ENCODE results near the gene CYLD. TPM values are rescaled to one million over a fixed set of nuclear protein-coding genes. Genes with fewer than 3 reads are reported as not detected.

The CYLD gene
- polyA plus RNA-seq, 1 donor (not counting 4 experiments of a cell fraction or from before 2014, with no cell fraction given), result 24.7 TPM

DNA sequence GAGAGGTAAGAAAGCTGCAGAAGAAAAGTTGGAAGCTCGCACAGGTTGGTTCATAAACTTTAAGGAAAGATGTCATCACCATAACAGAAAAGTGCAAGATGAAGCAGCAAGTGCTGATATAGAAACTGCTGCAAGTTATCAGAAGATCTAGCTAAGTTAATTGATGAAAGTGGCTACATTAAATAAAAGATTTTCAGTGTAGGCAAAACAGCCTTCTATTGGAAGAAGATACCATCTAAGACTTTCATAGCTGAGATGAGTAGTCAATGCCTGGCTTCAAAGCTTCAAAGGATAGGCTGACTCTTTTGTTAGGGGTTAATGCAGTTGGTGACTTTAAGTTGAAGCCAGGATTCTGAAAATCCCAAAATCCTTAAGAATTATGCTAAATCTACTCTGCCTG lies 24.0 kb downstream of the CYLD start:
- peaks cover 18% of the 10 kb centered on the region for H3K4me1 ChIP-seq (ENCODE audit: control insufficient read depth, extremely low read depth, insufficient read depth, low read length)
- dilution Hi-C loops (cut with MboI; ENCODE audit: extremely low pct_ligation_motif_present, low sequenced_read_pairs), result no loop called here
- no peak overlapping the region for H3K27ac ChIP-seq (ENCODE audit: control insufficient read depth, insufficient read depth, low read length)
- no peaks in the 10 kb centered on the region for H3K9me3 ChIP-seq (ENCODE audit: control insufficient read depth, low read depth, low read length)
- no peak overlapping the region for H3K9ac ChIP-seq (ENCODE audit: control insufficient read depth, extremely low read depth, insufficient read depth, low read length)
- H4K20me1 ChIP-seq (ENCODE audit: control insufficient read depth, extremely low read depth, insufficient read depth, low read length), result no peaks in the 10 kb centered on the region
- H3K4me2 ChIP-seq (ENCODE audit: control insufficient read depth, extremely low read depth, insufficient read depth, low read depth, low read length), result no peak overlapping the region
- peaks cover 7% of the 10 kb centered on the region for H3K79me2 ChIP-seq (ENCODE audit: control insufficient read depth, insufficient read depth, low read length)
- no peak overlapping the region for H3K4me3 ChIP-seq (ENCODE audit: control insufficient read depth in 2 of 3, extremely low read depth in 1 of 3, insufficient read depth in 2 of 3, low read depth in 1 of 3, low read length in 3 of 3)
- no peaks in the 10 kb centered on the region for H3K9me1 ChIP-seq (ENCODE audit: control insufficient read depth, extremely low read depth, insufficient read depth, low read length)
- H3K27me3 ChIP-seq (ENCODE audit: control insufficient read depth, extremely low read depth, insufficient read depth, low read length), result no peaks in the 10 kb centered on the region
- no peak overlapping the region for H2AFZ ChIP-seq (ENCODE audit: control insufficient read depth, low read length)
- TF ChIP-seq EZH2 (IDR thresholded peaks at IDR 0.05; ENCODE audit: low read length), result no peak
- TF ChIP-seq, protein P1, sequence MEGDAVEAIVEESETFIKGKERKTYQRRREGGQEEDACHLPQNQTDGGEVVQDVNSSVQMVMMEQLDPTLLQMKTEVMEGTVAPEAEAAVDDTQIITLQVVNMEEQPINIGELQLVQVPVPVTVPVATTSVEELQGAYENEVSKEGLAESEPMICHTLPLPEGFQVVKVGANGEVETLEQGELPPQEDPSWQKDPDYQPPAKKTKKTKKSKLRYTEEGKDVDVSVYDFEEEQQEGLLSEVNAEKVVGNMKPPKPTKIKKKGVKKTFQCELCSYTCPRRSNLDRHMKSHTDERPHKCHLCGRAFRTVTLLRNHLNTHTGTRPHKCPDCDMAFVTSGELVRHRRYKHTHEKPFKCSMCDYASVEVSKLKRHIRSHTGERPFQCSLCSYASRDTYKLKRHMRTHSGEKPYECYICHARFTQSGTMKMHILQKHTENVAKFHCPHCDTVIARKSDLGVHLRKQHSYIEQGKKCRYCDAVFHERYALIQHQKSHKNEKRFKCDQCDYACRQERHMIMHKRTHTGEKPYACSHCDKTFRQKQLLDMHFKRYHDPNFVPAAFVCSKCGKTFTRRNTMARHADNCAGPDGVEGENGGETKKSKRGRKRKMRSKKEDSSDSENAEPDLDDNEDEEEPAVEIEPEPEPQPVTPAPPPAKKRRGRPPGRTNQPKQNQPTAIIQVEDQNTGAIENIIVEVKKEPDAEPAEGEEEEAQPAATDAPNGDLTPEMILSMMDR (optimal IDR thresholded peaks at IDR 0.05 in 1 of 3, IDR thresholded peaks at IDR 0.05 in 1 of 3, conservative IDR thresholded peaks at IDR 0.05 in 1 of 3; ENCODE audit: extremely low read depth in 1 of 3, insufficient read depth in 2 of 3, low read length in 3 of 3), result no peak
- H3K36me3 ChIP-seq (ENCODE audit: control insufficient read depth in 2 of 2, extremely low read depth in 1 of 2, insufficient read depth in 2 of 2, low read length in 2 of 2), result peaks cover 2 to 6% of the 10 kb centered on the region in 2 experiments
- DNase-seq (ENCODE audit: low read depth, low spot score) (no peak), FAIRE-seq (no peak)

DNA sequence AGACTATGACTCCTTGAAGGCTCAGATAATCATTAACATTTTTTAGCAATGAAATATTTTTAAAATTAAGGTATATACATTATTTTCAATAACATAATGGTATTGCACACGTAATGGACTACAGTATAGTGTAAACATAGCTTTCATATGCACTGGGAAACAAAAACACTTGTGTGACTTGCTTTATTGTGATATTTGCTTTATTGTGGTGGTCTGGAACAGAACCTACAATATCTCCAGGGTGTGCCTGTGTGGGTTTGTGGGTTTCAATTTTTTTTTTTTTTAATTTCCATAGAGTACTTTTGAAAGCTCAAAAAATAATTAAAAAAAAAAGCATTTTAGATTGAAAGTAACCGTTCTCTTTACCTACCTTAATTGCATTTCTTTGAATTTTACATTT lies 25.3 kb downstream of the CYLD start:
- peaks cover 2 to 6% of the 10 kb centered on the region in 2 experiments for H3K36me3 ChIP-seq (ENCODE audit: control insufficient read depth in 2 of 2, extremely low read depth in 1 of 2, insufficient read depth in 2 of 2, low read length in 2 of 2)
- TF ChIP-seq EZH2 (IDR thresholded peaks at IDR 0.05; ENCODE audit: low read length), result no peak

DNA sequence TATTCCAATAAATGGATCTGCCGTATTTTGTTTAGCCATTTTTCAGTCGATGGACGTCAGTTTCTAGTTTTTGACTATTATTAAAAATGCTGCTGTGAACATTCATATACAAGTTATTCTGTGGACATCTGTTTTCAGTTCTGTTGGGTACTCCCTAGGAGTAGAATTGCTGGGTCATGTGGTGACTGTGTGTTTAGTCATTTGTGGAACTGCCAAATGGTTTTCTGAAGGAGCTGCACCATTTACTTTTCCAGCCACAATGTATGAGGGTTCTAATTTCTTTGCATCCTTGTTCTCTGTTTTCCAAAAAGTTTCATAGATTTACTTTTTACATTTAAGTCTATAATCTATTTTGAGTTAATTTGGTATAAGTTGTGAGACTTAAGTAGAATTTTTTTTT lies 29.5 kb downstream of the CYLD start:
- Histone ChIP-seq H2AFZ (ENCODE audit: control insufficient read depth, low read length) (no peak overlapping the region), H3K4me3 (ENCODE audit: control insufficient read depth in 2 of 3, extremely low read depth in 1 of 3, insufficient read depth in 2 of 3, low read depth in 1 of 3, low read length in 3 of 3) (no peak overlapping the region), H3K27ac (ENCODE audit: control insufficient read depth, insufficient read depth, low read length) (peak overlapping the region; percentile 26), H3K9me3 (ENCODE audit: control insufficient read depth, low read depth, low read length) (no peaks in the 10 kb centered on the region), H3K4me1 (ENCODE audit: control insufficient read depth, extremely low read depth, insufficient read depth, low read length) (peaks cover 5% of the 10 kb centered on the region), H3K27me3 (ENCODE audit: control insufficient read depth, extremely low read depth, insufficient read depth, low read length) (no peaks in the 10 kb centered on the region), H3K9ac (ENCODE audit: control insufficient read depth, extremely low read depth, insufficient read depth, low read length) (no peak overlapping the region), H4K20me1 (ENCODE audit: control insufficient read depth, extremely low read depth, insufficient read depth, low read length) (no peaks in the 10 kb centered on the region), H3K36me3 (ENCODE audit: control insufficient read depth in 2 of 2, extremely low read depth in 1 of 2, insufficient read depth in 2 of 2, low read length in 2 of 2) (peaks cover 0 to 2% of the 10 kb centered on the region in 2 experiments), H3K9me1 (ENCODE audit: control insufficient read depth, extremely low read depth, insufficient read depth, low read length) (no peaks in the 10 kb centered on the region), H3K4me2 (ENCODE audit: control insufficient read depth, extremely low read depth, insufficient read depth, low read depth, low read length) (no peak overlapping the region), H3K79me2 (ENCODE audit: control insufficient read depth, insufficient read depth, low read length) (peaks cover 12% of the 10 kb centered on the region)
- no peak for TF ChIP-seq EZH2 (IDR thresholded peaks at IDR 0.05; ENCODE audit: low read length)
- TF ChIP-seq, protein P1 (optimal IDR thresholded peaks at IDR 0.05 in 1 of 3, IDR thresholded peaks at IDR 0.05 in 1 of 3, conservative IDR thresholded peaks at IDR 0.05 in 1 of 3; ENCODE audit: extremely low read depth in 1 of 3, insufficient read depth in 2 of 3, low read length in 3 of 3), result no peak
- FAIRE-seq (peak; percentile 55), DNase-seq (ENCODE audit: low read depth, low spot score) (no peak)
- dilution Hi-C loops (cut with MboI; ENCODE audit: extremely low pct_ligation_motif_present, low sequenced_read_pairs), result no loop called here

More for the DNA sequence above, 25.3 kb downstream of the CYLD start:
- dilution Hi-C loops (cut with MboI; ENCODE audit: extremely low pct_ligation_motif_present, low sequenced_read_pairs), result no loop called here
- Histone ChIP-seq H3K4me3 (ENCODE audit: control insufficient read depth in 2 of 3, extremely low read depth in 1 of 3, insufficient read depth in 2 of 3, low read depth in 1 of 3, low read length in 3 of 3) (no peak overlapping the region), H4K20me1 (ENCODE audit: control insufficient read depth, extremely low read depth, insufficient read depth, low read length) (no peaks in the 10 kb centered on the region), H2AFZ (ENCODE audit: control insufficient read depth, low read length) (no peak overlapping the region), H3K4me1 (ENCODE audit: control insufficient read depth, extremely low read depth, insufficient read depth, low read length) (peaks cover 23% of the 10 kb centered on the region), H3K27ac (ENCODE audit: control insufficient read depth, insufficient read depth, low read length) (no peak overlapping the region), H3K79me2 (ENCODE audit: control insufficient read depth, insufficient read depth, low read length) (peaks cover 4% of the 10 kb centered on the region), H3K9me1 (ENCODE audit: control insufficient read depth, extremely low read depth, insufficient read depth, low read length) (no peaks in the 10 kb centered on the region), H3K9me3 (ENCODE audit: control insufficient read depth, low read depth, low read length) (no peaks in the 10 kb centered on the region), H3K4me2 (ENCODE audit: control insufficient read depth, extremely low read depth, insufficient read depth, low read depth, low read length) (no peak overlapping the region), H3K27me3 (ENCODE audit: control insufficient read depth, extremely low read depth, insufficient read depth, low read length) (no peaks in the 10 kb centered on the region), H3K9ac (ENCODE audit: control insufficient read depth, extremely low read depth, insufficient read depth, low read length) (no peak overlapping the region)
- DNase-seq (ENCODE audit: low read depth, low spot score) (no peak), FAIRE-seq (no peak)
